ENCODE data around the gene ITIH6.

Gene ITIH6

GRCh38 chrX:54715621-54716020, 82.4 kb downstream of the ITIH6 start:
- CTCF ChIA-PET: no interaction called here
- no peak for TF ChIP-seq FOXK2 (IDR thresholded peaks at IDR 0.05)
- no peak for TF ChIP-seq TARDBP (IDR thresholded peaks at IDR 0.05)
- TF ChIP-seq HDGF (IDR thresholded peaks at IDR 0.05; ENCODE audit: borderline replicate concordance): no peak
- TF ChIP-seq FOXA1 (IDR thresholded peaks at IDR 0.05): no peak
- no peak for TF ChIP-seq ZNF384 (IDR thresholded peaks at IDR 0.05)
- TF ChIP-seq SUZ12 (IDR thresholded peaks at IDR 0.05): no peak

DNA sequence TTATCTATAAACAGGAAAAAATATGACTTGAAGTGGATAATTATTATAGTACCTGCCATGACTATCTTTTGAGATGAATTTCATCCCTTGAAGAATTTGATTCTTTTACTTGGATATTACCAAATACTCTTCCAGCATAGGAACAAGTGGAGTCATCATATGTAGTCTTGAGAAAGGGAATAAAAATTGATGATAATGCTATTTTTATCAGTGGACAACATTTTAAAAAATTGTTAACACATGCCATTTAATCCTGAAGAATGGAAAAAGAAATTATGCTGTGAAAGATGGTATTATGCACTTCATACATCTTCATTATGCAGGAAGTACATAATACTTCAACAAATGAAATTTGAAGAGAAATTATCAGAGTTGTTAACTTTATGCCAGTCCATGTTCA, 83.6 kb downstream of the ITIH6 start:
- ChIA-PET CTCF (no interaction called here), POLR2A (no interaction called here)
- DNase-seq (ENCODE audit: extremely low spot score): no peak
- TF ChIP-seq ARNT (IDR thresholded peaks at IDR 0.05): no peak
- TF ChIP-seq CTBP1 (IDR thresholded peaks at IDR 0.05; ENCODE audit: borderline replicate concordance): no peak
- TF ChIP-seq ZNF384 (IDR thresholded peaks at IDR 0.05): no peak
- TF ChIP-seq PKNOX1 (IDR thresholded peaks at IDR 0.05): no peak
- no peak for TF ChIP-seq FOXK2 (IDR thresholded peaks at IDR 0.05)
- no peak for TF ChIP-seq LEF1 (IDR thresholded peaks at IDR 0.05; ENCODE audit: borderline replicate concordance)
- no peak for TF ChIP-seq SUZ12 (IDR thresholded peaks at IDR 0.05)
- no peak for TF ChIP-seq FOXA1 (IDR thresholded peaks at IDR 0.05)
- TF ChIP-seq SP1 (IDR thresholded peaks at IDR 0.05): no peak
- TF ChIP-seq BHLHE40 (IDR thresholded peaks at IDR 0.05; ENCODE audit: borderline replicate concordance): no peak

More at GRCh38 chrX:54715621-54716020, 82.4 kb downstream of the ITIH6 start:
- DNase-seq (ENCODE audit: extremely low spot score): no peak
- POLR2A ChIA-PET: no interaction called here

DNA sequence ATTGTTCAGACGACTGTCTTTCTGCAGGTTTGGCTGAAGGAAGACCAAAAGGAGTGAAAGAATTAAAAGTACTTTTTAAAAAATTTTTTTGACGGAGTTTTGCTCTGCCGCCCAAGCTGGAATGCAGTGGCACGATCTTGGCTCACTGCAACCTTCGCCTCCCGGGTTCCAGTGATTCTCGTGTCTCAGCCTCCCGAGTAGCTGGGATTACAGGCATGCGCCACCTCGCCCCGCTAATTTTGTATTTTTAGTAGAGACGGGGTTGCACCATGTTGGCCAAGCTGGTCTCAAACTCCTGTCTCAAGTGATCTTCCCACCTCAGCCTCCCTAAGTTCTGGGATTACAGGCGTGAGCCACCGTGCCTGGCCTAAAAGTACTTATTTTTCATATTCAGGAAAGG, 86.3 kb downstream of the ITIH6 start:
- ChIA-PET POLR2A (no interaction called here), CTCF (no interaction called here)
- no peak for DNase-seq (ENCODE audit: extremely low spot score)
- no peak for TF ChIP-seq FOXM1 (IDR thresholded peaks at IDR 0.05; ENCODE audit: borderline replicate concordance)
- no peak for TF ChIP-seq FOXA1 (IDR thresholded peaks at IDR 0.05)
- TF ChIP-seq CTBP1 (IDR thresholded peaks at IDR 0.05; ENCODE audit: borderline replicate concordance): no peak
- TF ChIP-seq ELF4 (IDR thresholded peaks at IDR 0.05): no peak

GRCh38 chrX:54710920-54711319, 87.1 kb downstream of the ITIH6 start:
- ChIA-PET POLR2A (no interaction called here), CTCF (no interaction called here)
- DNase-seq (ENCODE audit: extremely low spot score): no peak
- TF ChIP-seq FOXK2 (IDR thresholded peaks at IDR 0.05): no peak
- no peak for TF ChIP-seq L3MBTL2 (conservative IDR thresholded peaks at IDR 0.05)
- no peak for TF ChIP-seq LEF1 (IDR thresholded peaks at IDR 0.05; ENCODE audit: borderline replicate concordance)
- TF ChIP-seq NFRKB (IDR thresholded peaks at IDR 0.05): no peak
- no peak for TF ChIP-seq FOXM1 (IDR thresholded peaks at IDR 0.05; ENCODE audit: borderline replicate concordance)
- TF ChIP-seq PKNOX1 (IDR thresholded peaks at IDR 0.05): no peak
- TF ChIP-seq TARDBP (IDR thresholded peaks at IDR 0.05): no peak
- no peak for TF ChIP-seq FOXA1 (IDR thresholded peaks at IDR 0.05)
- TF ChIP-seq SP1 (IDR thresholded peaks at IDR 0.05): no peak
- no peak for TF ChIP-seq SUZ12 (IDR thresholded peaks at IDR 0.05)
- no peak for TF ChIP-seq ELF4 (IDR thresholded peaks at IDR 0.05)
- no peak for TF ChIP-seq ZNF384 (IDR thresholded peaks at IDR 0.05)
- no peak for TF ChIP-seq CTBP1 (IDR thresholded peaks at IDR 0.05; ENCODE audit: borderline replicate concordance)
- no peak for TF ChIP-seq BHLHE40 (IDR thresholded peaks at IDR 0.05; ENCODE audit: borderline replicate concordance)
- TF ChIP-seq HDGF (IDR thresholded peaks at IDR 0.05; ENCODE audit: borderline replicate concordance): no peak
- TF ChIP-seq ARNT (IDR thresholded peaks at IDR 0.05): no peak

- TF ChIP-seq L3MBTL2 (conservative IDR thresholded peaks at IDR 0.05) (no peak), PKNOX1 (IDR thresholded peaks at IDR 0.05) (no peak), HDGF (IDR thresholded peaks at IDR 0.05; ENCODE audit: borderline replicate concordance) (no peak), CTBP1 (IDR thresholded peaks at IDR 0.05; ENCODE audit: borderline replicate concordance) (no peak), TARDBP (IDR thresholded peaks at IDR 0.05) (no peak), FOXM1 (IDR thresholded peaks at IDR 0.05; ENCODE audit: borderline replicate concordance) (no peak)
- POLR2A ChIA-PET: no interaction called here
- CTCF ChIA-PET: no interaction called here
- DNase-seq (ENCODE audit: extremely low spot score): no peak
Observed at GRCh38 chrX:54708404-54708803, 89.7 kb downstream of the ITIH6 start.
